CD1c-positive myeloid dendritic cell (primary cell): ENCODE measurements around the gene FAM229B.
"Not testable (repeated sequence)": the region's sequence is repeated elsewhere in the genome, so short reads cannot be mapped to it uniquely, and the experiment has no call there.

Experiments used
- DNase-seq: peaks from one replicate; pipeline ENCODE4 v3.0.0-alpha.2; 2016; ENCODE audit errors: extremely low spot score

The FAM229B gene

GRCh38 chr6:112062966-112063365 lies 24.4 kb upstream of the FAM229B start:
- no peak for DNase-seq

GRCh38 chr6:112065426-112065986 lies 21.9 kb upstream of the FAM229B start:
- no peak for DNase-seq

DNA sequence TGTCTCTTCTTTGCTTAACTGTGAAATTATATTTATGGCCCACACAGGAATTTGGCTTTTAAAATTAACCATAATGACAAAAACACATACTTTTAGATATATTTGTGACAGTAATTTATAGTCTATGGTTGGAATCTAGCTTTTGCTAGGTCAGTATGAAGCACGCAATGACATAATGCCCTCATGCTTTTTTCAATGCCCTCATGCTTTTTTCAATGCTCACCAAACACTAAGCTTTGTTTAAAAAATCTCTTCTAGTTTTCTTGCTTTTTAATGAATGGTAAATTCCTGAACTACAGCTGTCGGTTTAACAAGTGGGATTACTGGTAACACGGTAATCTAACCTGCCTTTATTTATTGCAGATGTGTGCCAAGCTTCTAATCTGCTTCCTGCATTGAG lies 20.8 kb upstream of the FAM229B start:
- no peak for DNase-seq

DNA sequence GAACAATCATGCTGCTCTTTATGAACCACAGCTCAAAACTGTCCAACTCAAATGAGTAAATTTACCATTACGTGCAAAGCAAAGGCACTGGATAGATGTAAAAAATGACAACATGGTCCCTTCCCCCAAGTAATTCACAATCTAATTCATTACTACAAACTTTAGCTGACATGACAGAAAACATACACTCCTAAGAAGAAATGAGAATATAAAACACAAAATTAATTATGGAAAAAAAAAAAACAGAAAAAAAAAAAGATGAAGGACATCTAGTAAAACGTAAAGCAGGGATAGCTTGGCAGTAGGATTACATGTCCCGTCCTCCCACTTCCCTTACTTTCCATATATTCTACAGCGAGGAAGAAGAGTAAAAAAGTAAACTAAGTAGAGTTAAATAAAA lies 5.8 kb upstream of the FAM229B start:
- no peak for DNase-seq

DNA sequence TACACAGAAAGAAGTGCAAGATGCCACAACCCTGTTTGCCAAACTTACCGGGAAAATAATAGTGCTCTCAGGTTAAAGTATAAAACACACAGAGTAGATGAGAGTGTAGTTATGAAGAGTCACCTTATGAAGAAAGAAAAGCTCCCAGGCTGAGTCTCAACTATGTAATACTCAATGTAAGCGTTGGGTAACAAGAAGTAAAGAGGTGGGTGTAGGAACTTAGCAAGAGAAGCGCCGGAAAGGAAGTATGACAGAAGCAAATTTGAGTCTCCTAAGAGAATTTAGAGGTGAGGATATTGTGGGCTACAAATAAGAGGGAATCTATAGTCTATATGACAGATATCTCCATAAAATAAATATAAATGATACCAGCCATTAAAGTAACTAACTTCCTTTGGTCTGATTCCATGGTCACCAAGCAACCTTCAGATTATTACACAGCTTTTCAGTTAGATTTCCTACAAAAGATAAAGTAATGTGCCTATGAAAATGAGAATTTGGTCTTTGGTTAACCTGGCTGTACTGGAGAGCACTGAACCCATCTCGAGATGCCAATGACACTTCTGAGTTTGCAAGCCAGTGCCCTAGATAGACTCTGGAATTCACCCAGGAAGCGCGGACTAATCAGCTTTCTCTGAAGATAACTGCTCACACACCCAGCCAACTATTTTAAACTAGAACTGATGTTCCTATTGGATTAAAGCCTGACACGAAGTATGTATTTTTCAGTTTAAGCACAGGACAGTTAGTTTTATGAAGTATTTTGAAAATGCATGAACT lies 1.9 kb upstream of the FAM229B start:
- DNase-seq = peak; percentile 49

GRCh38 chr6:112086744-112087135 lies 651 bp upstream of the FAM229B start:
- DNase-seq = peak; percentile 42

GRCh38 chr6:112087916-112088315 lies 525 bp downstream of the FAM229B start:
- DNase-seq = no peak

- no peak for DNase-seq
These were observed 9.5 kb downstream of the FAM229B start for GRCh38 chr6:112096901-112097300.

- no peak for DNase-seq
These were observed 13.2 kb downstream of the FAM229B start for GRCh38 chr6:112100561-112100960.

GRCh38 chr6:112106026-112106425 lies 18.6 kb downstream of the FAM229B start:
- not testable (repeated sequence) for DNase-seq

GRCh38 chr6:112106562-112106961 lies 19.2 kb downstream of the FAM229B start:
- no peak for DNase-seq

GRCh38 chr6:112109262-112109661 lies 21.9 kb downstream of the FAM229B start:
- no peak for DNase-seq

DNA sequence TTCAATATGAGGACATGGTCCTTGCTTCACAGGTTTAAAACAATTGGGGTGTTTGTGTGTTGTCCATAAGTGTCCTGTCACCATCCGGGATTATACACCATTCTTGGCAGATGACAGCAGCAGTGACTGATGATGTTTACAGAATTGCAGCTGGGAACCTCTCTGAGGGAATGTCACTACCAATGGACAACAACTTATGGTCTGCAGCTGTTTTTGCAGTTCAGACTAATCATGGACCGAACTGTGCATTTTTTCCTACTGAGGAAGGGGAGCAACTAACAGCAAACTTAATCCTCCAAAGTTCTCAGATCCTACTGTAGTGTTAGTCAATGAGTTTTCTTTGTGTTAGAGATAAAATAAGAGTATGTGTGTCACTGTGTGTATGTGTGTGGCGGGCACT lies 26.0 kb downstream of the FAM229B start:
- no peak for DNase-seq

GRCh38 chr6:112113918-112114317 lies 26.5 kb downstream of the FAM229B start:
- no peak for DNase-seq

GRCh38 chr6:112114577-112115223 lies 27.3 kb downstream of the FAM229B start:
- DNase-seq = no peak

DNA sequence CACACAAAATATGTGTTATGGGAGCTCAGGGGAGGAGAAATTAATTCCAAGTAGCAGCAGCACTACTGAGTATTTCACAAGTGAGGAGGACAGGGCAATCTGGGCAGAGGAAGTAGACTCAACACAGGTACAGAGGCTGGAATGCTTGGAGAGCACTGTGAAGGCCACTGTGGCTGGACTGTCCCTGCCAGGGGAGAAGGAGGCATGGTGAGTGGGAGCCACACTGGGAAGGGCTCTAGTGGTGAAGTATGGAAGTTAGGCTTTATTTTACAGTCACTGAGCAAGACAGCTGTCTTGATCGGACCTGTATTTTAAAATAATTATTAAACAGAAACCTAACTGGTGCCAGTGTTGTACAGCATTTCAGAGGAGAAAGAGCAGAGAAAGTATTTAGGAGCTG lies 28.8 kb downstream of the FAM229B start:
- DNase-seq = no peak

- DNase-seq = peak; percentile 56
These were observed 30.2 kb downstream of the FAM229B start for GRCh38 chr6:112117554-112117953.

GRCh38 chr6:112118034-112118433 lies 30.6 kb downstream of the FAM229B start:
- no peak for DNase-seq

DNA sequence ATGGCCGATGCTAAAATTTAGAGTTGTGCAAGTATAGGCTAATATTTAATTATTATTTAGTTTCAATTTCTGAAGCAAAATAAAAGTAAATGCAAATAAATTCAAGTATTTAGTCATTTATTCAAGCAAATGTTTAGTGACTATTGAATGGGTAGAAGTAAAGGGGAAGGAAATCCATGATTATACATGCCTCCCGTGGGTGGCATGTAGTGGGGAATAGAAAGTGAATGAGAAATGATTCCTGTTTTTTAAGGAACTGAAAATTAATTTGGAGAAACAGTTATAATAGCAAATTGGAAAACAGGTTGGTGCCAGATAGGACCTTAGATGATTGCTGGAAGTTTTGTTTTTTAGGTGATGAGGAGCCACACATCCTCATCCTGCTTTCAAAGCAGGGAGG lies 35.4 kb downstream of the FAM229B start:
- peak; percentile 82 for DNase-seq

DNA sequence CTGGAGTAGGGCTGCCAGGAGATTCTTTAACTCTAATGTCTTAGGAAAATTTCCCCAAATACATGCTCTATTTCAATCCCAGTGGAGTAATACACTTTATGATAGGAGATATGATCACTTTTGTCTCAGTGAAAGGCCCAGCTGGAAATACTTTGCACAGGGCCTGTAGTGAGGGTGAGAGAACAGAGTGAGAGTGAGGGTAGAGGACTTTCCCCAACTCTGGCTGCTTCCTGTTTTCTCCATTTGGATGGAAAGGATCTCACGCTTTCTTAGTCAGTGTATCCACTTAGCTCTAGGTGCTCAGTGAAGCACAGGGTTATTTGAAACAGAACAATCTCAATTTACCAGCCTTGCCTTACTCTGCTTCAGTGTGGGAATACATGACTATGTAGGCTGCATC lies 36.6 kb downstream of the FAM229B start:
- DNase-seq = no peak

GRCh38 chr6:112128208-112128607 lies 40.8 kb downstream of the FAM229B start:
- no peak for DNase-seq

- DNase-seq = no peak
These were observed 43.5 kb downstream of the FAM229B start for GRCh38 chr6:112130878-112131277.

- no peak for DNase-seq
These were observed 51.7 kb downstream of the FAM229B start for GRCh38 chr6:112139052-112139451.
